Measurements from ENCODE around the gene TMPRSS11A.

TMPRSS11A gene

DNA sequence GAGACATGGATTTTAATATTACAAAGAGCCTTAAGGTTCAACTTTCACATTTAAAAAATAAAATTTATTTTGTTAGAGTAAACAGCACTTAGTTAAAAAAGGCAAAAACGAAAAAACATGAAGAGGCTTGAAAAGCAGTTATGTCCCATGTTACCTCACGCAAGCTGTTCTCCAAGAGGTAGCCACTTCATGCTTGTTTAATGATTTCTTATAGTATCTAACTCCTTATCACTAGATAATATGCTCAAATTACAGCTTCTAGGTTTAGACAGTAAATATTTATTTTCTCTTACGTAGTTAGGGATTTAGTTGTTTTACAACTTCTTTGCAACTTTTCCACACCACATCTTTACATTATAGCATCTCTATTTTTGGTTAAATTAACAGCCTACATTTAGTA, 51.7 kb downstream of the TMPRSS11A start:
- no peak for FAIRE-seq

DNA sequence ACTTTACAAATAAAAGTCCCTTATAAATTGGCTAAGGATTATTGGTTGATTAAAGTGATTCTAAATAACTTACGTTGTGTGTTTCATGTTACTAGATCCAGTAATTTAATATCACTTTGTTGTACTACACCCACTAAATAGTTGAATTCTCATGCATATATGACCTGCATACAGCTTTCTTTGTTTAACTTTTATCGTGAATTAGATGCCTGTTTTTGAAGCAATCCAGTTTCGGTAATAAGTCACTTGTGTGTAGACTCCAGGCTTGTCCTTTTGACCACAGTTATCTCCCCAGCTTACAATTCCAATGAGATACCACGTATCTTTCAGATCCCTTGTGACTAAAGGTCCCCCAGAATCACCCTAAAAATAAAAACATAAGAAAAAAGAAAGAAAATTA, 52.2 kb downstream of the TMPRSS11A start:
- no peak for FAIRE-seq

DNA sequence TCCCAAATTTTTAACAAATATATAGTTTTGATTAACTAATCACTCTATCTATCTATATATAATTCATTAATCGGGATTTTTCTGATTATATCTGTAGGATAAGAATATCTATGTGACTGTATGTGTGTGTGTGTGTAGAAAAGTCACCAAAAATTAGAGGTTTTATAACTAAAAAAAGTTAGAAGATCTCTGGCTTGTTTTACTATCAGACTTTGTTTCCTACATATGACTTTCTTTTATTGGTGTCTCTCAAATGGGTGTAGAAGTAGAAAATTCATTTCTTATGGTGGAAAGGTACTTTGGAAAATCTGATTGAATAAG, 52.7 kb downstream of the TMPRSS11A start:
- FAIRE-seq, result no peak

DNA sequence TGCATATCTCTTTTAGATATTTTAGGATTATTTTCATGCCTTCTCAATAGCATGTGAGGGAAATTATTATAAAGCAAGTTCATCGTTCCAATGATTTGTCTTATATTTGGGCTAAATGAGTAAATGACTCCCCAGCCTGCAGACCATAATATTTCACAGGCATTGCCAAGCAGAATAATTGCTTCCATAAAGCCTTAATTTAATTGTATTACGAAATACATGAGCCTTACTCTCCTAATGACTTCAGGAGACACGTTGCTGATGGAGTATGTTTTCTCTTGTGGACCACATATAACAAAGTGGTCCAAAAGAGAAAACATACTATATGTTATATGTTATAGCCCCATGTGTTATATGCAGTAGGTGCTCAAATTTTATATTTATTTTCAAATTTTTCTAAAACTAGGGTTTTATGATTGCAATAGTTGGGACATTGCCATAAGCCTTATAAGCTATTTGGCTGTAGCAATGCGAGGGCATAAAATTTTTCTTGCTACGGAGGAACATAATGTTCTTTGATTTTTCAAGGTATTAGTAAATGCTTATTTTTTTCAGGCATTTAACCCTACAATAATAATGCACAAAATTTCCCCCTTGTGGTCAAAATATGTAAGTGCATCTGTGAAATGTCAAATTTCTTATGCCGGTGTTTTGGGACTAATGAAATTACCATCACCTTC, 53.2 kb downstream of the TMPRSS11A start:
- FAIRE-seq, result peak; percentile 26

DNA sequence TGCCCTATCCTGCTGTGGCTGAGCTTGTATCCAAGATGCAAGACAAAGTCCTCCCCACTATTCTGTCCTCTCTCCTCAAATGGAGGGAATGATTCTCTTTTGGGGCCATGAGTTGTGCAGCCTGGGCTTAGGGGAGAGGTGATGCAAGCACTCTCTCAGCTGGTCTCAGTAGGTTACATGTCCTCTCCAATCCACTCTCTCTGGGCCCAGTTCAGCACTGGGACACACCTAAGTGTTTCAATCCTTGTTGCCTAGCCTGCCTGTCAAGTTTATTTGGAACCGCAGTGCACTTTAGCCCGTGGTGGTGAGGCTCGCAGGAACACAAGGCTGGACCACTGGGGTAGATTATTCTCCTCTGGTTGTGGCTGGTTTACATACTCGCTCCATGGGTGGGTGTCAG, 55.6 kb downstream of the TMPRSS11A start:
- no peak for FAIRE-seq

- no peak for FAIRE-seq
Measured at GRCh38 chr4:67899096-67899495, 64.2 kb downstream of the TMPRSS11A start.

GRCh38 chr4:67897686-67898085, 65.6 kb downstream of the TMPRSS11A start:
- no peak for FAIRE-seq

- FAIRE-seq, result no peak
Measured at GRCh38 chr4:67896421-67897065, 66.8 kb downstream of the TMPRSS11A start.

GRCh38 chr4:67894659-67895058, 68.6 kb downstream of the TMPRSS11A start:
- no peak for FAIRE-seq

DNA sequence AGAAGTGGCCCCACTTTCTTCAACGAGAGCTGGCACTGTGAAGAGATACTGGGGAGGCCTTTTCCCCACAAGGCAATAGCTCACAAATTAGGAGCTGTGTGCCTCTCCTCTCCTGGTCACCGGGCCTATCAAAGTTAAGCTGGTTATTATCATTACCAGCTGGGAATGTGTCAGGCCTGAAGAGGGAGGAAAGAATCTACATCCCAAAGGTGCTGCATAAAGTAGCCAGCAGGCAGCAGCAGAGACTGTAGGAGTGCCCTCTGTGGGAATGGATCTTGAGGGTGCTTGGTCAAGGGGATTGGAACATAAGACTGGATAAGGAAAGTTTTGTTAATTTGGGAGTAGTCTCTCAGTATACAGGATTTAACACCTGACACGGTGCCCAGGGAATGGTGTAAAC, 70.4 kb downstream of the TMPRSS11A start:
- no peak for FAIRE-seq

GRCh38 chr4:67892253-67892652, 71.0 kb downstream of the TMPRSS11A start:
- no peak for FAIRE-seq

- no peak for FAIRE-seq
Measured at GRCh38 chr4:67891645-67892044, 71.6 kb downstream of the TMPRSS11A start.

GRCh38 chr4:67886281-67886680, 77.0 kb downstream of the TMPRSS11A start:
- no peak for FAIRE-seq

DNA sequence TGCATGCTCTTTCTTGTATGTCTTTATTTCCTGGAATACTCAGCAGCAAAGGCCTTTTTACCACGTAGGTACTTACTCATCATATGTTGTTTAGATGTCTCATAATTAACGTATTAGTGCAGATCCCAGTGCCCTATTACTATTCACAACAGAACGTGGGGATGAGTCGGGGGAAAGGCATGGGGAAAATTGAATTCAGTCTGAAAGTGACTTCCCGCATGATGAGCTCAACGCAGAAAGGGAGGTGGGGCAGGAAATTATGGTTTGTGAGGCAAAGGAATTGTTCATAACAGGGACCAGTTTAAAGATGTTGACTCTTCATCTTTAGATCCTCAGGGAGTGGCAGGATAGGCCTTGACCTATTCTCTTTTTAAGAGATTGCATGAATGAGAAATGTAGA, 77.5 kb downstream of the TMPRSS11A start:
- no peak for FAIRE-seq

- FAIRE-seq, result no peak
Measured at GRCh38 chr4:67884701-67885100, 78.6 kb downstream of the TMPRSS11A start.

- FAIRE-seq, result no peak
Measured at GRCh38 chr4:67883902-67884301, 79.4 kb downstream of the TMPRSS11A start, which contains the start of gene TMPRSS11D. Gene TMPRSS11D, minus strand, starts transcription at chr4:67884002. Its CDS starts 69 bp downstream, at chr4:67883933.

DNA sequence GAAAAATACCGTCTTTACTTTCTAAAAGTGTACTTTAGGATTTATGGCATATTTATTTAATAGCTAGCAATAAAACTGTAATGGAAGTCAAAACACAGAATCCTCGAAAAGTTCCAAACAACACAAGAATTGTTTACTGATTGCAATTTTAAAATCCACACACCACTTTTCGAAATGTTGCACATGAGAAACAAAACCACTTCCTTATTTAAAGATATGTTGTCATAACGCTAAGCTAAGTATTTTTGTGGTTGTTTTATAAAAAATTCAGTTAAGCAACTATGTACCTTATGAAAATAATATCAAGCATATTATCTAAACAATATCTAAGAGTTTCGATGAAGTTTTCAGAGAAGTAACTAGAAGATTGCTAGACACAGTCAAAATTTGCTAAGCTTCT, 79.8 kb downstream of the TMPRSS11A start:
- peak; percentile 96 for FAIRE-seq

DNA sequence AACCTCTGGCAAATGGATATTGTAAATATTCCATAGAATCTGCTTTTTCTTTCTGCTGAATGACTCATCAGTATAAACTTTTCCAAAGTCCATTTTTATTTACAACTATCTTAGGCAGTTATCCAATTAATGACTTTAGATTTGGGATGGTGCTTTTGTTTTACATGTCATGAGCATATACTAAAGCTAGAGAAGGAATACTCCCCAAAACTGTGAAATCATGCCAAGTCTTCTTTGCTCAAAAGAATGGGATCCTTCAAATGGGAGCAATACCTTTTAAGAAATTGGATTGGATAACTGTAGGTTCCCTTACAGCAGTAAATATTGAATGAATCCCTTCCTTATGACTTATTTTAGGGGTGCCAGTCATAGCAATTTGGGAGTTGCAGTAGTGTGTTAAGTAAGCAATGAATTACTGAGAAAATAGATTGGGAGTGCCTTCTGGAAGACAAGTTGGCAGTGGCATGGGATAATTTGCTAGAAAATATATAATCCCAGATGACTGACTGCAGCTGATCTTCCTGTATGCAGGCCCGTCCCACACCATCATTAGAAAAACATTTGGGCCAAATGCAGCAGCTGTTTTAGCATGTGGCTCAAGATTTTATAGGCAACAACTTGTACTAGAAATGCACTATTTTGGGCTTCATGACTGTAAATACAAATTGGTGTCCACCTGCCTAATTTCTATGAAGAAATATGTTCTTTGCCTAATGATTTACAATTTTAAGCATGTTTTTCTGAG, 82.3 kb downstream of the TMPRSS11A start:
- FAIRE-seq, result no peak

DNA sequence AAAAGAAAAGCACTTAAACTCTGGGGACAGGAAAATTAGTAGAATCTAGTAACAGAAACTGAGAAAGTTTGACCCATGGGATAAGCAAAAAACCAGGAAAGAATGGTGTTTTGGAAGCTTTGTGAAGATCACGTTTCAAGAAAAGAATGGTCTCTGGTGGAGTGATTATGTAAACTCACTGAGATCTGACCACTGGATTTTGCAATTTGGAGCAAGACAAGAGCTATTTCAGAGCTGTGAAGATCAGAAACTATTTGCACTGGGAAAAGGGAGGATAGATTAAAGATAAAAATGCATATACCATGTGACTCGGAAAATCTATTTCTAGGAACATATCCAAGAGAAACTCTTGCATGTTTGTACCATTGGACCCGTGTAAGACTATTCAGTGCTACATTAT, 83.8 kb downstream of the TMPRSS11A start:
- FAIRE-seq, result no peak

DNA sequence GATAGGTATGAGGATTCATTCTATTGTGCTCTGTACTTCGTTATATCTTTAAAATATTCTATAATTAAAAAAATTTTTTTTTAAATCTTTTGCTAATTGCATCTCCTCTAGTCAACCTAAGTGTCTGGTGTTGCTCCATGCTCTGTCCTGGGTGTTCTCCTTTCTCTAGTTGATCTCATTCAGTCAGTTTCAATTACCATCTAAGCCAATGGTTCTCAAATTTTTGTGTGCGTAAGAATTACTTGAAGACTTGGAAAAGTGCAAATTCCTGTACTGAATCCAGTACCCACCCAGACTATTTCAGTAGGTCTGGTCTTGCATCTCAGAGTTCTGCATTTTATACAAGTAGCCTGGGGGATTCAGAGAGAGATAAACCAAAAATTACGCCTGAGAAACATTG, 86.2 kb downstream of the TMPRSS11A start:
- no peak for FAIRE-seq

DNA sequence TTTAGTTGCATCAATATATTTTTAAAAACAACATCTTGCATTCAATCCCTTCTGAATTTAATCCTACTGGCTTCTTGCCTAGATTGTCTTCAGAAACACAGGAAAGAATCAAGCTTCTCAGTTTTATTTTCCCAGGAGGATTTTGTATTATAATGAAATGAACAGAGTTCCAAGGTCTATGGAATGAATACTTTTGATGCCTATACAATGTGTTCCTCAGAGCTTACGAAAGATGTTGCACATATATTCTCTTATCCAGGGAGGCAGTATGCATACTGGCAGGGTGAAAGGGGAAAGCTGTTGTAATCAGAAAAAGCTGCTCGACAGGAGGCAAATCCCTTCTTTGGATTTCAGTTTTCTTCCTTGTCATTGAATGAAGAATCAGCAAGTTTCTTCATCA, 88.3 kb downstream of the TMPRSS11A start:
- FAIRE-seq, result no peak

DNA sequence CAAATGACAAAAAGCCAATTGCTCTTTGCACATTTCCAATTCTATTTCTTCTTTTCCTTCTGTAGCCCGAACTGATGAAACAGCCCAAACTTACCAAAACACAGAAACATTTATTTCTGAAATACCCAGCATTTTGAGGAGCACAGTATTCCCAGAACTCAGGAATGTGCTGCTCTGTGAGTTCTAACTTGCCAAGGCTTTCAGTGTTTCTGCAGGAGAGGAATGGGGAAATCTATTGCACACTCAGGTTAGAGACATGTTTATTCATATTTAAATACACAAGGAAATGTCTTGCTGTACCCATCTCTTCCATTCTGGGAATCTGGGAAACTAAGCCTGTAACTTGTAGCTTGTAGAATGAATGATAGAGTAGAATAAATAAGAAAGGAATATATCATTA, 90.2 kb downstream of the TMPRSS11A start:
- FAIRE-seq, result no peak

DNA sequence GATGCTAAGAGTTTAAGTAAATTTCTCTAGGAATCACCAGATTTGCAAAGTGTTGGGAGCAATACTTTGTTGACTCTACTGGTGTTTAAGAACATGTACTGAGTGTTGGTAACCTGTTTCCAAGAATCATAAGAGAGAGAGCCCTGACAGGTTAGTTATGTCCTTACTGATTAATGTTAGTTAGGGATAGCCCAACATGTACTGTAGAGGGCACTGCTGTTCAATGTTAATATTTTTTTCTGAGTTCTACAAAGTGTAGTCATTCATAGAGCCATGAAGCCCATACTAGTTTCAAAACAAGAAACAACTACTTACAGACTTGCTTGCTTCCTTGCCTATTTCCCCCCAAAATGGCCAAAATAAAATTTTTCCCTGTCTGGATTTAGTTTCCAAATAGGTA, 91.4 kb downstream of the TMPRSS11A start:
- FAIRE-seq, result peak; percentile 15

- FAIRE-seq, result no peak
Measured at GRCh38 chr4:67869580-67870190, 93.6 kb downstream of the TMPRSS11A start.

All from endometrium (tissue), 2 donors.